Suprapubic skin (tissue), 4 donors: ENCODE measurements around the gene CLIC4. TPM values are rescaled to one million over a fixed set of nuclear protein-coding genes. Genes with fewer than 3 reads are reported as not detected.

Experiments
- DNase-seq, 2 donors: peaks; one replicate each; pipeline ENCODE4 v3.0.0-alpha.2; 2019; ENCODE audit warnings: low spot score in 2 of 2
- H3K27ac ChIP-seq: fragments of 200-600 bp; sonication (generic); one replicate; pipeline ENCODE4 v1.5.1; 2019
- H3K27me3 ChIP-seq: fragments of 200-600 bp; sonication (generic); one replicate; pipeline ENCODE4 v1.5.1; 2019
- H3K36me3 ChIP-seq: fragments of 200-600 bp; sonication (generic); one replicate; pipeline ENCODE4 v1.5.1; 2019
- H3K4me1 ChIP-seq: fragments of 200-600 bp; sonication (generic); one replicate; pipeline ENCODE4 v1.5.1; 2019
- H3K4me3 ChIP-seq: fragments of 200-600 bp; sonication (generic); one replicate; pipeline ENCODE4 v1.5.1; 2019; ENCODE audit warnings: mild to moderate bottlenecking
- H3K9me3 ChIP-seq: fragments of 200-600 bp; sonication (generic); one replicate; pipeline ENCODE4 v1.5.1; 2019
- EP300 ChIP-seq: sonication (generic); formaldehyde crosslinking; IDR thresholded peaks from one replicate; pipeline ENCODE4 v1.6.1; 2017; ENCODE audit warnings: antibody characterized with exemption
- POLR2A ChIP-seq, 2 donors: fragments of 450-650 bp; IDR thresholded peaks; one replicate each; pipeline ENCODE4 v1.6.1; 2017; ENCODE audit warnings: antibody characterized with exemption in 2 of 2, mild to moderate bottlenecking in 2 of 2, moderate library complexity in 2 of 2
- POLR2AphosphoS5 ChIP-seq, 3 donors: sonication (generic); formaldehyde crosslinking; IDR thresholded peaks; one replicate each; pipeline ENCODE4 v1.6.1; 2017; ENCODE audit warnings: antibody characterized with exemption in 3 of 3
- WGBS: methylation state at CpG from one replicate; pipeline ENCODE4 v1.1.5; 2018; 5-methylcytosine and 5-hydroxymethylcytosine counted together
- total RNA-seq, 4 donors: library from RNA; depleted of rRNA; stranded (reverse); fragments of >200 nt; gene quantifications; one replicate each; pipeline ENCODE4 v1.1.0, GENCODE V29; 2016
- TF ChIP-seq, protein P1 (sequence below), 2 donors: fragments of 200-600 bp in 1 of 2; fragments of 450-650 bp in 1 of 2; sonication (generic) in 1 of 2; IDR thresholded peaks; one replicate each; pipeline ENCODE4 v1.5.1; 2016 to 2019; ENCODE audit warnings: antibody characterized with exemption in 2 of 2, mild to moderate bottlenecking in 1 of 2, moderate library complexity in 1 of 2

The CLIC4 gene
- total RNA-seq, 4 donors from 2014 or later: 50.1 to 76.3 (median 71.4) TPM

DNA sequence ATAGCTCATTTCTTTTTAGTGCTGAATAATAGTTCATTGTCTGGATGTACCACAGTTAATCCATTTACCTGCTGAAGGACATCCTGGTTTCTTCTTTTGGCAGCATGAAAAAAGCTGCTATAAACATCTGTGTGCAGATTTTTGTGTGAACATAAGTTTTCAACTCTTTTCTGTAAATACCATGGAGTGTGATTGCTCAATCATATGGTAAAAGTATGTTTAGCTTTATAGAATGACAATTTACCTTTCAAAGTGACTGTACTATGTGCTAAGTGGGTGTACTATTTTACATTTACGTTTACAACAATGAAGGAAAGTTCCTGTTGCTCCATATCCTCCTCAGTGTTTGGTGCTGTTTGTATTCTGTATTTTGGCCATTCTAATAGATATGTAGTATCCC is 135.8 kb downstream of the CLIC4 start:
- no peak for DNase-seq
- TF ChIP-seq POLR2AphosphoS5 (IDR thresholded peaks at IDR 0.05) (no peak), POLR2A (IDR thresholded peaks at IDR 0.05) (no peak), EP300 (no peak)
- TF ChIP-seq, protein P1, sequence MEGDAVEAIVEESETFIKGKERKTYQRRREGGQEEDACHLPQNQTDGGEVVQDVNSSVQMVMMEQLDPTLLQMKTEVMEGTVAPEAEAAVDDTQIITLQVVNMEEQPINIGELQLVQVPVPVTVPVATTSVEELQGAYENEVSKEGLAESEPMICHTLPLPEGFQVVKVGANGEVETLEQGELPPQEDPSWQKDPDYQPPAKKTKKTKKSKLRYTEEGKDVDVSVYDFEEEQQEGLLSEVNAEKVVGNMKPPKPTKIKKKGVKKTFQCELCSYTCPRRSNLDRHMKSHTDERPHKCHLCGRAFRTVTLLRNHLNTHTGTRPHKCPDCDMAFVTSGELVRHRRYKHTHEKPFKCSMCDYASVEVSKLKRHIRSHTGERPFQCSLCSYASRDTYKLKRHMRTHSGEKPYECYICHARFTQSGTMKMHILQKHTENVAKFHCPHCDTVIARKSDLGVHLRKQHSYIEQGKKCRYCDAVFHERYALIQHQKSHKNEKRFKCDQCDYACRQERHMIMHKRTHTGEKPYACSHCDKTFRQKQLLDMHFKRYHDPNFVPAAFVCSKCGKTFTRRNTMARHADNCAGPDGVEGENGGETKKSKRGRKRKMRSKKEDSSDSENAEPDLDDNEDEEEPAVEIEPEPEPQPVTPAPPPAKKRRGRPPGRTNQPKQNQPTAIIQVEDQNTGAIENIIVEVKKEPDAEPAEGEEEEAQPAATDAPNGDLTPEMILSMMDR (IDR thresholded peaks at IDR 0.05): no peak
- no peaks in the 10 kb centered on the region for H3K4me1 ChIP-seq
- H3K36me3 ChIP-seq: no peaks in the 10 kb centered on the region
- H3K4me3 ChIP-seq: no peak overlapping the region
- H3K27me3 ChIP-seq: no peaks in the 10 kb centered on the region
- 44% methylated on average over 1 of the region's 1 CpG for WGBS
- no peak overlapping the region for H3K27ac ChIP-seq
- H3K9me3 ChIP-seq: no peaks in the 10 kb centered on the region

DNA sequence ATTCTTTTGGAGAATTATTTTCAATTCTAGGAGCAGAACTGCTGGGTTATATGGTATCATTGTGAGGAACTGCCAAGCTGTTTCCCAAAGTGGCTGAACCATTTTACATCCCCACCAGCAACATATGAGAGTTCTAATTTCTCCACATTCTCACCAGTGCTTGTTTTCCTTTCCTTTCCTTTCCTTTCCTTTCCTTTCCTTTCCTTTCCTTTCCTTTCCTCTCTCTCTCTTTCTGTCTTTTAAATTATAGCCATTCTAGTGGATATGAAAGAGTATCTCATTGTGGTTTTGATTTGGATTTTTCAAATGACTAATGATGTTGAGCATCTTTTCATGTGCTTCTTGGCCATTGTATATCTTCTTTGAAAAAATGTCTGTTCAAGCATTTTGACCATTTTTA is 139.5 kb downstream of the CLIC4 start:
- TF ChIP-seq POLR2A (IDR thresholded peaks at IDR 0.05) (no peak), POLR2AphosphoS5 (IDR thresholded peaks at IDR 0.05) (no peak), EP300 (no peak)
- TF ChIP-seq, protein P1 (IDR thresholded peaks at IDR 0.05): no peak
- Histone ChIP-seq H3K27me3 (no peaks in the 10 kb centered on the region), H3K9me3 (no peaks in the 10 kb centered on the region), H3K36me3 (no peaks in the 10 kb centered on the region), H3K27ac (no peak overlapping the region), H3K4me1 (no peaks in the 10 kb centered on the region), H3K4me3 (no peak overlapping the region)
- DNase-seq: no peak

DNA sequence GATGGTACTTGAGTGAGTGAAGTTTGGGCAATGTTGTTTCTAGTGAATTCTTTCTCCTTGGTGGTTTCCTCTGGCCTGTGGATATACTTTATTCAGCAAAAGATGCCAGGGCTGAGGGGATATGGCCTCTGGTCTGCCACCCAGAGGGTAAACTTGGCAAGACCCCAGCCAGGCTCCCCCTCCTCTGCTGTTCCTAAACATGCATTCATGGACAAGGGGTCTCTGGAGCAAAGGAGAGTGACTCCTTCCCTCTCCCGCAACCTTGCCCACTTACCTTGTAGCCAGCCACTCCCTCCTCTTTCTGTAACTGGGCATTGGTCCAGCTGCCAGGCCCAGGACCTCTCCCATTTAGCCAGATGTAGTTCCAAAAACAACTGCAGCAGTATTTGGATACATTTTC is 141.0 kb downstream of the CLIC4 start:
- TF ChIP-seq EP300 (no peak), POLR2AphosphoS5 (IDR thresholded peaks at IDR 0.05) (no peak), POLR2A (IDR thresholded peaks at IDR 0.05) (no peak)
- TF ChIP-seq, protein P1 (IDR thresholded peaks at IDR 0.05): no peak
- no peaks in the 10 kb centered on the region for H3K27me3 ChIP-seq
- peak; percentile 20 to 34 for DNase-seq

DNA sequence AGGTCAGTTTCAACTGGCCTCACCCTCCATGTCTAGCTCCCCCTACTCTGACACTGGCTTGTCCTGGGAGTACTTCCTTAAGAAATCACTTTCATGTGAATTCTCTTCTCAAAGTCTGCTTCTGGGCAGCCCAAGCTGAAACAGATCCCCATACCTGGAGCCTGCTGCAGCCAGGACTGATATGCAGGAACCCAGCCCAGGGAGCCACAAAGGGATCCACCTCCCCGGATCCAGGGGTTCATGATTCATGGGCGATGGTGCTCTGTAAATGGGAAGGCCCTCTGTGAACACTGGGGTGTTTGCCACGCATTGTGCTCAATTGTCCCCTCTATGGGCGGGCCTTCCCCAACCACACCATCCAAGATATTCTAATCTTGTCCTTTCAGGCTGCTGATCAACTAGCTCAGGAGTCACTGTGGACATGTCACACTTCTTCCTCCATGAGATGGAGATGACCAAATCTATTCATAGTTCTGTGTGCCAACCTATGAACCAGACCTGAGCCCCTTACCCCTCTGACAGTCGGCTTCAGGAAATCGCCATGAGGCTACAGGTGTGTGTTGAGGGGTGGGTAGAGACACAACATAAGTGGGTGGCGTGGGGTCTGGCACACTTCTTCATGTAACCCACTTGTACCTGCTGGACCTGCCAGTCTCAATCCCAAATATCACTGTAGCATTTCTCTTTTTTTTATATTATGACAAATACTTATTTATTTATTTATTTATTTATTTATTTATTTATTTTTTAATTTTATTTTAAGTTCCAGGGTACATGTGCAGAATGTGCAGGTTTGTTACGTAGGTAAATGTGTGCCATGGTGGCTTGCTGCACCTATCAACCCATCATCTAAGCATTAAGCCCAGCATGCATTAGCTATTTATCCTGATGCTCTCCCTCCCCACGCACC is 143.1 kb downstream of the CLIC4 start:
- peak; percentile 46 to 48 for DNase-seq
- Histone ChIP-seq H3K4me3 (no peak overlapping the region), H3K4me1 (no peaks in the 10 kb centered on the region), H3K27ac (no peak overlapping the region), H3K36me3 (no peaks in the 10 kb centered on the region), H3K27me3 (no peaks in the 10 kb centered on the region), H3K9me3 (peaks cover 5% of the 10 kb centered on the region)
- 96% methylated on average over 9 of the region's 9 CpGs for WGBS
- TF ChIP-seq, protein P1 (IDR thresholded peaks at IDR 0.05): no peak
- TF ChIP-seq POLR2AphosphoS5 (IDR thresholded peaks at IDR 0.05) (no peak), POLR2A (IDR thresholded peaks at IDR 0.05) (no peak), EP300 (no peak)

More for the DNA sequence above, 141.0 kb downstream of the CLIC4 start:
- WGBS: 90% methylated on average over 1 of the region's 1 CpG
- H3K27ac ChIP-seq: no peak overlapping the region
- no peaks in the 10 kb centered on the region for H3K36me3 ChIP-seq
- H3K4me3 ChIP-seq: no peak overlapping the region
- no peaks in the 10 kb centered on the region for H3K4me1 ChIP-seq
- no peaks in the 10 kb centered on the region for H3K9me3 ChIP-seq

DNA sequence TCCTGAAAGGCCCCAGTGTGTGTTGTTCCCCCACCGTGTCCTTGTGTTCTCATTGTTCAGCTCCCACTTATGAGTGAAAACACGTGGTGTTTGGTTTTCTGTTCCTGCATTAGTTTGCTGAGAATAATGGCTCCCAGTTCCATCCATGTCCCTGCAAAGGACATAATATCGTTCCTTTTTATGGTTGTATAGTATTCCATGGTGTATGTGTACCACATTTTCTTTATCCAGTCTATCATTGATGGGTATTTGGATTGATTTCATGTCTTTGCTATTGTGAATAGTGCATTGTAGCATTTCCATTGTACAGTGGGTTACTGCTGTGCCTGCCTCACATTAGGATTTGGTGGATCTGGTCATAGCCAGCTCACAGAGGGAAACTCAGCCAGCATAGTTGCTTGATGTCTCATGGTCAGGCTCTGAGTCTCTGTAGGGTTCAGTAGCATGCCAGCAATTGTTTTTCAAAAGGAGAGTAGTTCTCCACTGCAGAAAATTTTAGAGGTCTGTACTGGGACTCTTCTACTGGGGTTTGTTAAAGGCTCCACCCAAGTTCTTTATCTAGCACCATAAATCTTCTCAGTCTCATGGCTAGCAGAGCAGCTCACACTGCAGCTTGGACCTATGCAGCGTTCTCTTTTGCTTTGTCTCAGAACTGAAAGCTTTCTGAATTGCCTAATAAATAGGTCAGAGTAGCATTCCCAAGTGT is 143.9 kb downstream of the CLIC4 start:
- peaks cover 5% of the 10 kb centered on the region for H3K9me3 ChIP-seq
- DNase-seq: peak in 1 of 2 donors; percentile 8
- H3K27ac ChIP-seq: no peak overlapping the region
- 76% methylated on average over 4 of the region's 4 CpGs for WGBS
- no peaks in the 10 kb centered on the region for H3K27me3 ChIP-seq
- no peak for TF ChIP-seq EP300
- TF ChIP-seq POLR2A (IDR thresholded peaks at IDR 0.05): no peak
- no peaks in the 10 kb centered on the region for H3K4me1 ChIP-seq
- no peaks in the 10 kb centered on the region for H3K36me3 ChIP-seq
- no peak overlapping the region for H3K4me3 ChIP-seq
